ENCODE results near the gene UTF1. TPM values are rescaled to one million over a fixed set of nuclear protein-coding genes. Genes with fewer than 3 reads are reported as not detected.

UTF1 gene
- total and polyA plus RNA-seq, 2 donors (not counting 1 experiment from before 2014, with no cell fraction given), result 0.10 to 0.25 TPM

- Mint-ChIP-seq H3K4me1 (no peaks in the 10 kb centered on the region), H3K27ac (no peak overlapping the region), H3K27me3 (no peaks in the 10 kb centered on the region), H3K4me3 (no peak overlapping the region), H3K9me3 (ENCODE audit: insufficient read depth) (no peaks in the 10 kb centered on the region)
- DNase-seq (no peak), ATAC-seq (ENCODE audit: low read depth) (no peak)
- intact Hi-C loops (cut with micrococcal nuclease), result no loop called here
- Histone ChIP-seq H3K27ac (ENCODE audit: low read length in 2 of 2) (no peak overlapping the region), H2AFZ (ENCODE audit: insufficient read depth, low read depth, low read length, poor library complexity, severe bottlenecking) (no peak overlapping the region), H3K9ac (ENCODE audit: low read length) (no peak overlapping the region), H3K4me1 (ENCODE audit: control insufficient read depth in 2 of 2, insufficient read depth in 2 of 2, low read length in 2 of 2) (no peaks in the 10 kb centered on the region), H3K79me2 (ENCODE audit: control insufficient read depth, insufficient read depth, low read length) (no peaks in the 10 kb centered on the region), H3K4me3 (ENCODE audit: control extremely low read depth in 1 of 5, extremely low read depth in 1 of 5, insufficient read depth in 1 of 5, low read depth in 2 of 5, low read length in 4 of 5) (no peak overlapping the region), H3K27me3 (replicated peaks in 1 of 4; ENCODE audit: control extremely low read depth in 1 of 4, control insufficient read depth in 3 of 4, insufficient read depth in 4 of 4, low read length in 3 of 4) (no peaks in the 10 kb centered on the region), H3K36me3 (replicated peaks in 1 of 2; ENCODE audit: control extremely low read depth in 1 of 2, control insufficient read depth in 1 of 2, extremely low read depth in 1 of 2, insufficient read depth in 2 of 2, low read length in 1 of 2) (no peaks in the 10 kb centered on the region), H3K4me2 (replicated peaks; ENCODE audit: low read depth, low read length, poor library complexity, severe bottlenecking) (no peak overlapping the region), H4K20me1 (ENCODE audit: control insufficient read depth, insufficient read depth, low read length, poor library complexity, severe bottlenecking) (no peaks in the 10 kb centered on the region), H3K9me3 (ENCODE audit: control extremely low read depth in 1 of 3, control insufficient read depth in 2 of 3, insufficient read depth in 1 of 3, low read length in 2 of 3) (peaks cover 0 to 3% (median 0%) of the 10 kb centered on the region in 3 donors)
- POLR2A ChIA-PET, result no interaction called here
- WGBS (ENCODE audit: insufficient coverage), result 88% methylated on average over 22 of the region's 23 CpGs
- CTCF ChIA-PET, result no interaction called here
- TF ChIP-seq CTCF (IDR thresholded peaks at IDR 0.05) (no peak), EZH2 (IDR thresholded peaks at IDR 0.05; ENCODE audit: borderline replicate concordance, insufficient read depth, low read depth, low read length, poor library complexity, severe bottlenecking) (no peak)
These were observed 24.9 kb upstream of the UTF1 start for GRCh38 chr10:133205146-133205545.

GRCh38 chr10:133206356-133207040 is 23.5 kb upstream of the UTF1 start:
- ATAC-seq (ENCODE audit: low read depth), result no peak
- no peak overlapping the region for H3K4me3 ChIP-seq (ENCODE audit: control extremely low read depth in 1 of 5, extremely low read depth in 1 of 5, insufficient read depth in 1 of 5, low read depth in 2 of 5, low read length in 4 of 5)

More at GRCh38 chr10:133206356-133207040, 23.5 kb upstream of the UTF1 start:
- Histone ChIP-seq H3K36me3 (replicated peaks in 1 of 2; ENCODE audit: control extremely low read depth in 1 of 2, control insufficient read depth in 1 of 2, extremely low read depth in 1 of 2, insufficient read depth in 2 of 2, low read length in 1 of 2) (no peaks in the 10 kb centered on the region), H3K79me2 (ENCODE audit: control insufficient read depth, insufficient read depth, low read length) (no peaks in the 10 kb centered on the region), H3K27ac (ENCODE audit: low read length in 2 of 2) (no peak overlapping the region), H2AFZ (ENCODE audit: insufficient read depth, low read depth, low read length, poor library complexity, severe bottlenecking) (no peak overlapping the region), H3K4me2 (replicated peaks; ENCODE audit: low read depth, low read length, poor library complexity, severe bottlenecking) (no peak overlapping the region), H3K4me1 (ENCODE audit: control insufficient read depth in 2 of 2, insufficient read depth in 2 of 2, low read length in 2 of 2) (no peaks in the 10 kb centered on the region), H3K9ac (ENCODE audit: low read length) (no peak overlapping the region), H3K27me3 (replicated peaks in 1 of 4; ENCODE audit: control extremely low read depth in 1 of 4, control insufficient read depth in 3 of 4, insufficient read depth in 4 of 4, low read length in 3 of 4) (no peaks in the 10 kb centered on the region), H3K9me3 (ENCODE audit: control extremely low read depth in 1 of 3, control insufficient read depth in 2 of 3, insufficient read depth in 1 of 3, low read length in 2 of 3) (peaks cover 0 to 3% (median 0%) of the 10 kb centered on the region in 3 donors), H4K20me1 (ENCODE audit: control insufficient read depth, insufficient read depth, low read length, poor library complexity, severe bottlenecking) (no peaks in the 10 kb centered on the region)
- POLR2A ChIA-PET, result no interaction called here
- no peaks in the 10 kb centered on the region for H3K27me3 Mint-ChIP-seq
- 92% methylated on average over 14 of the region's 17 CpGs for WGBS (ENCODE audit: insufficient coverage)
- DNase-seq, result no peak
- H3K4me1 Mint-ChIP-seq, result no peaks in the 10 kb centered on the region
- H3K27ac Mint-ChIP-seq, result no peak overlapping the region
- H3K4me3 Mint-ChIP-seq, result no peak overlapping the region
- no peaks in the 10 kb centered on the region for H3K9me3 Mint-ChIP-seq (ENCODE audit: insufficient read depth)
- intact Hi-C loops (cut with micrococcal nuclease), result no loop called here
- TF ChIP-seq EZH2 (IDR thresholded peaks at IDR 0.05; ENCODE audit: borderline replicate concordance, insufficient read depth, low read depth, low read length, poor library complexity, severe bottlenecking), result no peak
- TF ChIP-seq CTCF (IDR thresholded peaks at IDR 0.05), result no peak
- CTCF ChIA-PET, result no interaction called here
